Fibroblast of lung (primary cell): ENCODE data around the gene MYO1D. TPM values are rescaled to one million over a fixed set of nuclear protein-coding genes. Genes with fewer than 3 reads are reported as not detected.
A peak's percentile ranks its signal among the peaks of the same experiment; 100 is the strongest.

Source experiments
- DNase-seq, 2 donors: peaks; one replicate each; pipeline versions ENCODE4 v3.0.0 to v3.0.0-alpha.2; 2010; ENCODE audit warnings: low read depth in 2 of 2
- H2AFZ ChIP-seq: 2 replicates; pipeline ENCODE4 v1.5.1; 2012; ENCODE audit warnings: low read length, control low read depth, inconsistent platforms
- H3K27ac ChIP-seq: 2 replicates; pipeline ENCODE4 v1.5.1; 2011; ENCODE audit warnings: low read length, control low read depth; ENCODE audit not compliant: insufficient read depth
- H3K27me3 ChIP-seq: 2 replicates; pipeline ENCODE4 v1.5.1; 2011; ENCODE audit warnings: mild to moderate bottlenecking, low read length; ENCODE audit not compliant: control insufficient read depth, insufficient read depth
- H3K36me3 ChIP-seq: 2 replicates; pipeline ENCODE4 v1.5.1; 2011; ENCODE audit warnings: low read length; ENCODE audit not compliant: control insufficient read depth, insufficient read depth
- H3K4me1 ChIP-seq: 2 replicates; pipeline ENCODE4 v1.5.1; 2011; ENCODE audit warnings: low read length; ENCODE audit not compliant: control insufficient read depth, insufficient read depth; ENCODE audit errors: extremely low read depth
- H3K4me2 ChIP-seq: 2 replicates; pipeline ENCODE4 v1.5.1; 2011; ENCODE audit warnings: low read length, control low read depth; ENCODE audit not compliant: insufficient read depth; ENCODE audit errors: extremely low read depth
- H3K4me3 ChIP-seq, 4 experiments: fragments of 200-600 bp in 1 of 4; sonication (generic) in 1 of 4; replicated peaks in 1 of 4; 2 replicates each; pipeline ENCODE4 v1.5.1; 2011 to 2016; ENCODE audit warnings: low read length in 4 of 4, low read depth in 3 of 4, mild to moderate bottlenecking in 3 of 4, control low read depth in 2 of 4, inconsistent platforms in 1 of 4, mixed read lengths in 1 of 4; ENCODE audit not compliant: insufficient read depth in 1 of 4; ENCODE audit errors: control extremely low read depth in 1 of 4
- H3K79me2 ChIP-seq: 2 replicates; pipeline ENCODE4 v1.5.1; 2012; ENCODE audit warnings: mild to moderate bottlenecking, low read length, inconsistent platforms; ENCODE audit not compliant: control insufficient read depth, insufficient read depth
- H3K9ac ChIP-seq: 2 replicates; pipeline ENCODE4 v1.5.1; 2011; ENCODE audit warnings: mild to moderate bottlenecking, low read length, control low read depth; ENCODE audit not compliant: insufficient read depth
- H3K9me3 ChIP-seq: 2 replicates; pipeline ENCODE4 v1.5.1; 2012; ENCODE audit warnings: low read depth, low read length; ENCODE audit not compliant: control insufficient read depth, insufficient read depth
- H4K20me1 ChIP-seq: 2 replicates; pipeline ENCODE4 v1.5.1; 2011; ENCODE audit warnings: low read length; ENCODE audit not compliant: control insufficient read depth, insufficient read depth; ENCODE audit errors: extremely low read depth
- EZH2 ChIP-seq: IDR thresholded peaks from 2 replicates; pipeline ENCODE4 v1.5.1; 2012; ENCODE audit warnings: low read length, control low read depth, mild to moderate bottlenecking; ENCODE audit errors: missing control alignments
- polyA plus RNA-seq, 2 donors: library from polyadenylated mRNA; depleted of rRNA in 1 of 2; stranded (reverse) in 1 of 2; unstranded in 1 of 2; fragments of >200 nt; gene quantifications; 2 replicates each; pipeline ENCODE4 v1.2.1, GENCODE V29; 2011 to 2012; ENCODE audit warnings: missing spikeins in 1 of 2
- total RNA-seq: library from RNA; depleted of rRNA; stranded (reverse); fragments of >200 nt; gene quantifications from 2 replicates; pipeline ENCODE4 v1.2.1, GENCODE V29; 2014
- TF ChIP-seq, protein P1 (sequence below), 2 donors: IDR thresholded peaks in 1 of 2; conservative IDR thresholded peaks in 1 of 2; 1 replicate in 1 of 2; 2 replicates in 1 of 2; pipeline ENCODE4 v1.5.1; 2011 to 2012; ENCODE audit warnings: low read length in 2 of 2, control low read depth in 1 of 2, inconsistent platforms in 1 of 2, low read depth in 1 of 2, mild to moderate bottlenecking in 1 of 2

Gene MYO1D
- total and polyA plus RNA-seq, 2 donors (not counting 1 experiment from before 2014, with no cell fraction given) = 35.0 to 46.6 TPM

DNA sequence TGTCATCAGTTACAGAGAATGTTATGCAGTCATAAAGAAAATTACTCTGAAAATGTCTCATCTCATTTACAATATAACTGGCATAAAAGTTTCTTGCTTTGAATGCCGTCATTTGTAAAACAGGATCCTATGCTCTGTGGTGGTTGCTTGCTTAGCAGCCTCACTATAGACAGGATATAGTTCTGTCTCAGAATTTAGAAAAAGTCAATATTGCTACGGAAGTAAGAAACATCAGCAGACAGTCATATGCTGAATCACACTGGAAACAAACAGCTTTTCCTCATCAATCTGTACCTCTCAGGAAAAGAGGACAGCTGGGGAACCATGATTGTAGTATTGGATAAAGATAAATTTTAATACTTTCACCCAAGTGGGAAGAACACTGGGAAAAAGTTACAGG is 105.5 kb downstream of the MYO1D start:
- Histone ChIP-seq H3K4me1 (no peaks in the 10 kb centered on the region), H4K20me1 (no peaks in the 10 kb centered on the region), H3K27me3 (no peaks in the 10 kb centered on the region), H3K9ac (no peak overlapping the region), H3K79me2 (no peaks in the 10 kb centered on the region), H2AFZ (no peak overlapping the region), H3K36me3 (no peaks in the 10 kb centered on the region), H3K9me3 (no peaks in the 10 kb centered on the region), H3K27ac (no peak overlapping the region), H3K4me2 (no peak overlapping the region), H3K4me3 (no peak overlapping the region)
- TF ChIP-seq EZH2 = no peak
- TF ChIP-seq, protein P1, sequence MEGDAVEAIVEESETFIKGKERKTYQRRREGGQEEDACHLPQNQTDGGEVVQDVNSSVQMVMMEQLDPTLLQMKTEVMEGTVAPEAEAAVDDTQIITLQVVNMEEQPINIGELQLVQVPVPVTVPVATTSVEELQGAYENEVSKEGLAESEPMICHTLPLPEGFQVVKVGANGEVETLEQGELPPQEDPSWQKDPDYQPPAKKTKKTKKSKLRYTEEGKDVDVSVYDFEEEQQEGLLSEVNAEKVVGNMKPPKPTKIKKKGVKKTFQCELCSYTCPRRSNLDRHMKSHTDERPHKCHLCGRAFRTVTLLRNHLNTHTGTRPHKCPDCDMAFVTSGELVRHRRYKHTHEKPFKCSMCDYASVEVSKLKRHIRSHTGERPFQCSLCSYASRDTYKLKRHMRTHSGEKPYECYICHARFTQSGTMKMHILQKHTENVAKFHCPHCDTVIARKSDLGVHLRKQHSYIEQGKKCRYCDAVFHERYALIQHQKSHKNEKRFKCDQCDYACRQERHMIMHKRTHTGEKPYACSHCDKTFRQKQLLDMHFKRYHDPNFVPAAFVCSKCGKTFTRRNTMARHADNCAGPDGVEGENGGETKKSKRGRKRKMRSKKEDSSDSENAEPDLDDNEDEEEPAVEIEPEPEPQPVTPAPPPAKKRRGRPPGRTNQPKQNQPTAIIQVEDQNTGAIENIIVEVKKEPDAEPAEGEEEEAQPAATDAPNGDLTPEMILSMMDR (conservative IDR thresholded peaks at IDR 0.05 in 1 of 2, IDR thresholded peaks at IDR 0.05 in 1 of 2; ENCODE audit: low read depth in 1 of 2, low read length in 2 of 2) = no peak
- no peak for DNase-seq

DNA sequence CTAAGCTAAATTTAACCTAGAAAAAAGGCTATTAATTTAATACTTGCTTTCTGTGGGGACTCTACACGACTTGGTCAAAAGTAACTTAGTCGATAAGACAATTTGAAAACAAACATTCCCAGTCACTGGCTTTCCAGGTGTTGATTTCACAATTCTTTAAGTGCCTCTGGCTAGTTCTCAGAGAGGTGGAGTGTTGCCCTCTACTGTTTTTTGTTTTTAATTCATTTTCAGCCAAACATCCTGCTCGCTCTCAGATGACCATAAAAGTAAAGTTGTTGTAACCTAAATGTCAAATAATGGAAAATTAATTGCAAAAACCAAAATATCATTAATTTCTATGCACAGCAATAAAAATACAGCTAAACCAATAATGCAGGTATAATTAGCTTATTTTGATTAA is 107.1 kb downstream of the MYO1D start:
- no peak overlapping the region for H3K27ac ChIP-seq
- H3K4me2 ChIP-seq = no peak overlapping the region
- no peak for TF ChIP-seq EZH2
- TF ChIP-seq, protein P1 (conservative IDR thresholded peaks at IDR 0.05 in 1 of 2, IDR thresholded peaks at IDR 0.05 in 1 of 2; ENCODE audit: low read depth in 1 of 2, low read length in 2 of 2) = peak in 1 of 2 donors; percentile 8
- H3K9ac ChIP-seq = no peak overlapping the region
- H3K36me3 ChIP-seq = no peaks in the 10 kb centered on the region
- H3K4me1 ChIP-seq = no peaks in the 10 kb centered on the region
- H2AFZ ChIP-seq = no peak overlapping the region
- no peak overlapping the region for H3K4me3 ChIP-seq
- H3K27me3 ChIP-seq = no peaks in the 10 kb centered on the region
- H3K79me2 ChIP-seq = no peaks in the 10 kb centered on the region
- DNase-seq = no peak
- H4K20me1 ChIP-seq = no peaks in the 10 kb centered on the region
- no peaks in the 10 kb centered on the region for H3K9me3 ChIP-seq

DNA sequence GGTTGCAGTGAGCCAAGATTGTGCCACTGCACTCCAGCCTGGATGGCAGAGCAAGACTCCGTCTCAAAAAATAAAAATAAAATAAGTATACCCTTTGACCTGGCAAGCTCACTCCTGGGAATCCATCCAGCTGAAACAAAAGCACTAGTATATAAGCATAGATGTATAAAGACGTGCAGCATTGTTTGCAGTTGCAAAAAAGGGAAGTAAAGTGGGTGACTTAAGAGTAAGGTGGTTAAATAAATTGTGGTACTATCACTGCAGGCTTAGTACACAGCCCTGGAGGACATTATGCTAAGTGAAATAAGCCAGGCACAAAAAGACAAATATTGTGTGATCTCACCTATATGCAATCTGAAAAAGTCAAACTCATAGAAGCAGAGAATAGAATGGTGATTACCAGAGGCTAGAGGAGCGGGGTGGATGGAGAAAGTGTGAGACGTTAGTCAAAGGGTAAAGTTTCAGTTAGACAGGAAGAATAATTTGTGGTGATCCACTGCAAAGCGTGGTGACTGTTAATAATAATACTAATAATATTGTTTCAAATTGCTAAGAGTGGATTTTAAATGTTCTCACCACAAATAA is 113.0 kb downstream of the MYO1D start:
- DNase-seq = no peak
- TF ChIP-seq EZH2 = no peak
- TF ChIP-seq, protein P1 (conservative IDR thresholded peaks at IDR 0.05 in 1 of 2, IDR thresholded peaks at IDR 0.05 in 1 of 2; ENCODE audit: low read depth in 1 of 2, low read length in 2 of 2) = no peak
- Histone ChIP-seq H3K4me3 (no peak overlapping the region), H2AFZ (no peak overlapping the region), H3K27me3 (no peaks in the 10 kb centered on the region), H3K27ac (no peak overlapping the region), H3K4me2 (no peak overlapping the region), H3K36me3 (no peaks in the 10 kb centered on the region), H4K20me1 (no peaks in the 10 kb centered on the region), H3K79me2 (no peaks in the 10 kb centered on the region), H3K9ac (no peak overlapping the region), H3K4me1 (no peaks in the 10 kb centered on the region), H3K9me3 (no peaks in the 10 kb centered on the region)
